ENCODE results near the gene CDC42BPB.

DNA sequence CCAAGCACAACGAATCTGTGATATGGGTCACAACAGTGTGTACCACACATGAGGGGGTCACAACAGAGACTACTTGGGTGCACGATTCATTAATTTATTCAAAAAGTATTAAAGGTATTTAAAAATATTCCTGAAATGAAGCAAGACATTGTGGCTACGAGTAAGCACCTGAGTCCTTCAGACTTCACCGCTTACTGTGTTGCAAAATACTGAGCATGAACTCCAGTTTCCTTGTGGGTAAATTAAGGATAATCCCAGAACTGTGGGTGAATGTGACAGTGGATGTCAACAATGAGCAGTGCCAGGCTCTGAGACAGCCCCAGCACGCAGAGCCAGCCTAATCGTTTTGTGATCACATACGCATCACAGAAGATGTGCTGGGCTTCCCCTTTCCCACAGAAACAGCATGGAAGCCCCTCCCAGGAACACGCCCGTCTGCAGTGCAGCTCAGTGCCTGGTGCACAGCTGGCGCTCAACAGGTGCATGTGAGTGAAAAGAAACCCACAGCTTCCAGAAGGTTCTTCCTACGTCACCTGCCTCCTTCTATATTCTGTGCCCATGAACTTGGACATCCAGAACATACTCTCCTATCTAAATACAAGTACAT lies 29.1 kb downstream of the CDC42BPB start:
- TF ChIP-seq, protein P1, sequence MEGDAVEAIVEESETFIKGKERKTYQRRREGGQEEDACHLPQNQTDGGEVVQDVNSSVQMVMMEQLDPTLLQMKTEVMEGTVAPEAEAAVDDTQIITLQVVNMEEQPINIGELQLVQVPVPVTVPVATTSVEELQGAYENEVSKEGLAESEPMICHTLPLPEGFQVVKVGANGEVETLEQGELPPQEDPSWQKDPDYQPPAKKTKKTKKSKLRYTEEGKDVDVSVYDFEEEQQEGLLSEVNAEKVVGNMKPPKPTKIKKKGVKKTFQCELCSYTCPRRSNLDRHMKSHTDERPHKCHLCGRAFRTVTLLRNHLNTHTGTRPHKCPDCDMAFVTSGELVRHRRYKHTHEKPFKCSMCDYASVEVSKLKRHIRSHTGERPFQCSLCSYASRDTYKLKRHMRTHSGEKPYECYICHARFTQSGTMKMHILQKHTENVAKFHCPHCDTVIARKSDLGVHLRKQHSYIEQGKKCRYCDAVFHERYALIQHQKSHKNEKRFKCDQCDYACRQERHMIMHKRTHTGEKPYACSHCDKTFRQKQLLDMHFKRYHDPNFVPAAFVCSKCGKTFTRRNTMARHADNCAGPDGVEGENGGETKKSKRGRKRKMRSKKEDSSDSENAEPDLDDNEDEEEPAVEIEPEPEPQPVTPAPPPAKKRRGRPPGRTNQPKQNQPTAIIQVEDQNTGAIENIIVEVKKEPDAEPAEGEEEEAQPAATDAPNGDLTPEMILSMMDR (IDR thresholded peaks at IDR 0.05; ENCODE audit: insufficient read depth, low read depth, low read length): no peak
- TF ChIP-seq EZH2 (IDR thresholded peaks at IDR 0.05; ENCODE audit: insufficient read depth, low read length): no peak
